Gastrocnemius medialis (tissue), 4 donors: ENCODE results near the gene SLC22A31. TPM values are rescaled to one million over a fixed set of nuclear protein-coding genes. Genes with fewer than 3 reads are reported as not detected.

Experiments
- ATAC-seq, 2 donors: fragments of 150-250 bp; one replicate each; pipeline ENCODE4 v1.9.1; 2016
- DNase-seq, 2 donors: peaks; one replicate each; pipeline ENCODE4 v3.0.0-alpha.2; 2019
- H3K27ac ChIP-seq, 4 donors: fragments of 200-600 bp; sonication (generic); 1 replicate in 1 of 4; 2 replicates in 3 of 4; pipeline ENCODE4 v1.5.1; 2016 to 2018; ENCODE audit warnings: mild to moderate bottlenecking in 2 of 4, moderate library complexity in 1 of 4
- H3K27me3 ChIP-seq, 3 donors: fragments of 200-600 bp; sonication (generic) in 2 of 3; 1 replicate in 1 of 3; 2 replicates in 2 of 3; pipeline versions ENCODE4 v1.5.1 to v1.6.0; 2016 to 2019; ENCODE audit warnings: mild to moderate bottlenecking in 1 of 3, moderate library complexity in 1 of 3
- H3K36me3 ChIP-seq, 2 donors: fragments of 200-600 bp; sonication (generic) in 1 of 2; one replicate each; pipeline ENCODE4 v1.5.1; 2017 to 2018
- H3K4me1 ChIP-seq, 2 donors: fragments of 200-600 bp; sonication (generic) in 1 of 2; one replicate each; pipeline ENCODE4 v1.5.1; 2016 to 2017; ENCODE audit warnings: mild to moderate bottlenecking in 2 of 2
- H3K4me3 ChIP-seq, 4 donors: fragments of 200-600 bp; sonication (generic) in 3 of 4; 1 replicate in 1 of 4; 2 replicates in 3 of 4; pipeline ENCODE4 v1.5.1; 2016 to 2019; ENCODE audit warnings: mild to moderate bottlenecking in 2 of 4
- H3K9me3 ChIP-seq, 3 donors: fragments of 200-600 bp; sonication (generic) in 2 of 3; 1 replicate in 1 of 3; 2 replicates in 2 of 3; pipeline ENCODE4 v1.5.1; 2016 to 2019
- CTCF ChIP-seq, 5 experiments: fragments of 450-650 bp in 3 of 5; fragments of 200-600 bp in 2 of 5; sonication (generic) in 2 of 5; IDR thresholded peaks in 4 of 5; conservative IDR thresholded peaks in 1 of 5; 1 replicate in 4 of 5; 2 replicates in 1 of 5; pipeline ENCODE4 v1.5.1; 2016 to 2019; ENCODE audit warnings: antibody characterized with exemption in 5 of 5, mild to moderate bottlenecking in 3 of 5, moderate library complexity in 3 of 5
- POLR2A ChIP-seq, 2 donors: fragments of 450-650 bp; IDR thresholded peaks; one replicate each; pipeline ENCODE4 v1.6.1; 2017; ENCODE audit warnings: antibody characterized with exemption in 2 of 2, mild to moderate bottlenecking in 2 of 2, moderate library complexity in 2 of 2
- in situ Hi-C, 4 donors: fragments of 200-750 bp; cut with MboI; loops; one replicate each; pipeline versions ENCODE4 v1.15.0 to v1.8.0; 2017; ENCODE audit warnings: low sequenced_read_pairs in 4 of 4
- intact Hi-C: fragments of 100-400 bp; cut with DNase I; formaldehyde crosslinking; loops from one replicate; pipeline ENCODE4 v1.15.1; 2023; ENCODE audit warnings: low total_unique reads
- total RNA-seq, 4 donors: library from RNA; depleted of rRNA; stranded (reverse); fragments of >200 nt; gene quantifications; one replicate each; pipeline versions ENCODE4 v1.1.0 to v1.2.3, GENCODE V29; 2016

The SLC22A31 gene
- total RNA-seq, 4 donors from 2014 or later, result not detected

- in situ Hi-C loops, result no loop called here
- H3K4me1 ChIP-seq, result peaks cover 19 to 26% of the 10 kb centered on the region in 2 donors
- H3K9me3 ChIP-seq, result no peaks in the 10 kb centered on the region
- intact Hi-C loops, result no loop called here
- no peak overlapping the region for H3K4me3 ChIP-seq
- H3K27me3 ChIP-seq, result no peaks in the 10 kb centered on the region
- H3K36me3 ChIP-seq, result peaks cover 0 to 7% of the 10 kb centered on the region in 2 donors
- TF ChIP-seq CTCF (IDR thresholded peaks at IDR 0.05 in 4 of 5, conservative IDR thresholded peaks at IDR 0.05 in 1 of 5), result no peak
- TF ChIP-seq POLR2A (IDR thresholded peaks at IDR 0.05), result no peak
- H3K27ac ChIP-seq, result no peak overlapping the region
- ATAC-seq (no peak), DNase-seq (no peak)
These were observed 21.7 kb downstream of the SLC22A31 start for GRCh38 chr16:89178453-89179147.

GRCh38 chr16:89177501-89177900 is 22.8 kb downstream of the SLC22A31 start:
- Histone ChIP-seq H3K4me3 (no peak overlapping the region), H3K4me1 (peaks cover 30 to 37% of the 10 kb centered on the region in 2 donors), H3K36me3 (peaks cover 0 to 3% of the 10 kb centered on the region in 2 donors), H3K27ac (no peak overlapping the region), H3K9me3 (no peaks in the 10 kb centered on the region), H3K27me3 (no peaks in the 10 kb centered on the region)
- in situ Hi-C loops (no loop called here), intact Hi-C loops (no loop called here)
- ATAC-seq (no peak), DNase-seq (no peak)
- TF ChIP-seq POLR2A (IDR thresholded peaks at IDR 0.05) (no peak), CTCF (IDR thresholded peaks at IDR 0.05 in 4 of 5, conservative IDR thresholded peaks at IDR 0.05 in 1 of 5) (no peak)

- in situ Hi-C loops (no loop called here), intact Hi-C loops (no loop called here)
- TF ChIP-seq POLR2A (IDR thresholded peaks at IDR 0.05) (no peak), CTCF (IDR thresholded peaks at IDR 0.05 in 4 of 5, conservative IDR thresholded peaks at IDR 0.05 in 1 of 5) (no peak)
- H3K27ac ChIP-seq, result peak overlapping the region in 2 of 4 donors; percentile 94 to 99
- DNase-seq, result no peak
- no peaks in the 10 kb centered on the region for H3K27me3 ChIP-seq
- peaks cover 31 to 42% of the 10 kb centered on the region in 2 donors for H3K4me1 ChIP-seq
- no peaks in the 10 kb centered on the region for H3K9me3 ChIP-seq
- no peak for ATAC-seq
- H3K36me3 ChIP-seq, result no peaks in the 10 kb centered on the region
- H3K4me3 ChIP-seq, result no peak overlapping the region
These were observed 23.6 kb downstream of the SLC22A31 start for GRCh38 chr16:89176717-89177116.

GRCh38 chr16:89176147-89176690 is 24.1 kb downstream of the SLC22A31 start:
- Histone ChIP-seq H3K4me1 (peaks cover 31 to 42% of the 10 kb centered on the region in 2 donors), H3K9me3 (no peaks in the 10 kb centered on the region), H3K4me3 (peak overlapping the region in 2 of 4 donors; percentile 28 to 37), H3K27ac (peak overlapping the region; percentile 91 to 99 (median 96)), H3K27me3 (no peaks in the 10 kb centered on the region), H3K36me3 (no peaks in the 10 kb centered on the region)
- in situ Hi-C loops (no loop called here), intact Hi-C loops (no loop called here)
- peak in 1 of 2 donors; percentile 61 for DNase-seq
- ATAC-seq, result no peak
- no peak for TF ChIP-seq CTCF (IDR thresholded peaks at IDR 0.05 in 4 of 5, conservative IDR thresholded peaks at IDR 0.05 in 1 of 5)
- TF ChIP-seq POLR2A (IDR thresholded peaks at IDR 0.05), result no peak
